ENCODE measurements around the gene BCL7A. TPM values are rescaled to one million over a fixed set of nuclear protein-coding genes. Genes with fewer than 3 reads are reported as not detected.

Gene BCL7A
- total RNA-seq: 1 to 10 TPM; 2.8 to 4.9 (median 3.4) TPM

- ATAC-seq (ENCODE audit: low FRiP score): peak; percentile 82
- no peak for DNase-seq (ENCODE audit: low spot score)
- TF ChIP-seq CTCF (IDR thresholded peaks at IDR 0.05): no peak
Observed at GRCh38 chr12:122021822-122022392, at the start of gene BCL7A. Gene BCL7A, plus strand, starts transcription at chr12:122021884. Its CDS starts 208 bp downstream, at chr12:122022092.

- TF ChIP-seq CTCF (IDR thresholded peaks at IDR 0.05): no peak
Observed at GRCh38 chr12:121974026-121974985, 47.4 kb upstream of the BCL7A start.

GRCh38 chr12:121975021-121975420 lies 46.7 kb upstream of the BCL7A start:
- DNase-seq (ENCODE audit: low spot score): no peak
- no peak for TF ChIP-seq CTCF (IDR thresholded peaks at IDR 0.05)
- no peak for ATAC-seq (ENCODE audit: low FRiP score)

More at GRCh38 chr12:121974026-121974985, 47.4 kb upstream of the BCL7A start:
- DNase-seq (ENCODE audit: low spot score) (no peak), ATAC-seq (ENCODE audit: low FRiP score) (no peak)

- ATAC-seq (ENCODE audit: low FRiP score) (no peak), DNase-seq (ENCODE audit: low spot score) (no peak)
- TF ChIP-seq CTCF (IDR thresholded peaks at IDR 0.05): no peak
Observed at GRCh38 chr12:121976950-121977349, 44.7 kb upstream of the BCL7A start.

GRCh38 chr12:121980191-121980891 lies 41.3 kb upstream of the BCL7A start:
- TF ChIP-seq CTCF (IDR thresholded peaks at IDR 0.05): no peak
- no peak for ATAC-seq (ENCODE audit: low FRiP score)
- DNase-seq (ENCODE audit: low spot score): no peak

- no peak for TF ChIP-seq CTCF (IDR thresholded peaks at IDR 0.05)
- no peak for ATAC-seq (ENCODE audit: low FRiP score)
- DNase-seq (ENCODE audit: low spot score): no peak
Observed at GRCh38 chr12:121980892-121981272, 40.8 kb upstream of the BCL7A start.

Data from omental fat pad (tissue), 4 donors.